Vagina (tissue), 2 donors: ENCODE data around the gene LRRC61.

Experiments used
- CTCF ChIP-seq, 3 experiments: fragments of 450-650 bp in 2 of 3; fragments of 200-600 bp in 1 of 3; sonication (generic) in 1 of 3; IDR thresholded peaks; one replicate each; pipeline ENCODE4 v1.5.1; 2017 to 2019; ENCODE audit warnings: antibody characterized with exemption in 3 of 3, mild to moderate bottlenecking in 2 of 3, moderate library complexity in 2 of 3
- POLR2AphosphoS5 ChIP-seq, 2 donors: sonication (generic); formaldehyde crosslinking; IDR thresholded peaks; one replicate each; pipeline ENCODE4 v1.9.0; 2017; ENCODE audit warnings: antibody characterized with exemption in 2 of 2, mild to moderate bottlenecking in 2 of 2, low read depth in 1 of 2; ENCODE audit not compliant: insufficient read depth in 1 of 2

- TF ChIP-seq POLR2AphosphoS5 (IDR thresholded peaks at IDR 0.05; ENCODE audit: insufficient read depth in 1 of 2, low read depth in 1 of 2) = peak; percentile 11 to 82
- TF ChIP-seq CTCF (IDR thresholded peaks at IDR 0.05) = no peak
Observed at GRCh38 chr7:150378853-150379440, 55.8 kb downstream of the LRRC61 start, which contains the start of gene ZNF775.
